ENCODE measurements around the gene RGMA. TPM values are rescaled to one million over a fixed set of nuclear protein-coding genes. Genes with fewer than 3 reads are reported as not detected.
"Not testable (repeated sequence)": the region's sequence is repeated elsewhere in the genome, so short reads cannot be mapped to it uniquely, and the experiment has no call there.

RGMA gene
- total RNA-seq, 2 experiments from 2014 or later: not detected

DNA sequence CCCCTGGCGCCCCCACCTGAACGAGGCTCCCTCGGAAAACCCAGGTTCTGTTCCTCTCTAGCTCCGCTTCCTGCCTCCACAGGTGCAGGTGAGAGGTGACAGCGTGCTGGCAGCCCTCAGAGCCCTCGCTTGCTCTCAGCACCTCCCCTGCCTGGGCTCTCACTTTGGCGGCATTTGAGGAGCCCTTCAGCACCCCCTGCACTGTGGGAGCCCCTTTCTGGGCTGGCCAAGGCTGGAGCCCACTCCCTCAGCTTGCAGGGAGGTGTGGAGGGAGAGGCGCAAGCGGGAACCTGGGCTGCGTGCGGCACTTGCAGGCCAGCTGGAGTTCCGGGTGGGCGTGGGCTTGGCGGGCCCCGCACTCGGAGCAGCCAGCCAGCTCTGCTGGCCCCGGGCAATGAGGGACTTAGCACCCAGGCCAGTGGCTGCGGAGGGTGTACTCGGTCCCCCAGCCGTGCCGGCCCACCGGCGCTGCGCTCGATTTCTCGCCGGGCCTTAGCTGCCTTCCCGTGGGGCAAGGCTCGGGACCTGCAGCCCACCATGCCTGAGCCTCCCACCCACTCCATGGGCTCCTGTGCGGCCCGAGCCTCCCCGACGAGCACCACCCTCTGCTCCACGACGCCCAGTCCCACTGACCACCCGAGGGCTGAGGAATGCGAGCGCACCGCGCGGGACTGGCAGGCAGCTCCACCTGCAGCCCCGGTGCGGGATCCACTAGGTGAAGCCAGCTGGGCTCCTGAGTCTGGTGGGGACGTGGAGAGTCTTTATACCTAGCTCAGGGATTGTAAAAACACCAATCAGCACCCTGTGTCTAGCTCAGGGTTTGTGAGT is 57.2 kb downstream of the RGMA start:
- not testable (repeated sequence) for H3K9me2 ChIP-seq (ENCODE audit: insufficient read depth, low read length); H3K27ac ChIP-seq (ENCODE audit: low read depth, low read length, poor library complexity, severe bottlenecking); H3K9me3 ChIP-seq (ENCODE audit: low read length); H2AFZ ChIP-seq (ENCODE audit: low read length); DNase-seq (ENCODE audit: low spot score); BruUV-seq (replicated peaks); H3K4me1 ChIP-seq (ENCODE audit: insufficient read depth, low read length, poor library complexity, severe bottlenecking); H4K20me1 ChIP-seq (ENCODE audit: insufficient read depth, low read length); H3K79me2 ChIP-seq (ENCODE audit: insufficient read depth, low read depth, low read length); H3K4me2 ChIP-seq (ENCODE audit: low read length); H3K4me3 ChIP-seq (ENCODE audit: low read depth, low read length, poor library complexity, severe bottlenecking)
- peaks cover 19% of the 10 kb centered on the region for H3K36me3 ChIP-seq (ENCODE audit: insufficient read depth, low read length)
- intact Hi-C loops (cut with micrococcal nuclease; ENCODE audit: unreplicated experiment): loop anchor here (5.0 kb wide), 1 partner anchor 1091 kb away; no protein-coding TSS in a partner anchor
- CTCF ChIA-PET (ENCODE audit: unreplicated experiment): interaction anchor here (1.3 kb wide), 1 partner anchor 235 kb away, joined by 4 read pairs; no protein-coding TSS in a partner anchor
- POLR2A ChIA-PET: interaction anchor here (0.6 kb wide), 1 partner anchor 18 kb away, joined by 4 read pairs; no protein-coding TSS in a partner anchor

GRCh38 chr15:93031103-93031464 is 57.9 kb downstream of the RGMA start:
- Histone ChIP-seq H4K20me1 (ENCODE audit: insufficient read depth, low read length) (no peaks in the 10 kb centered on the region), H3K4me3 (ENCODE audit: low read depth, low read length, poor library complexity, severe bottlenecking) (no peak overlapping the region), H3K9me3 (ENCODE audit: low read length) (no peaks in the 10 kb centered on the region), H3K4me2 (ENCODE audit: low read length) (no peak overlapping the region), H3K27ac (ENCODE audit: low read depth, low read length, poor library complexity, severe bottlenecking) (no peak overlapping the region), H2AFZ (ENCODE audit: low read length) (no peak overlapping the region), H3K4me1 (ENCODE audit: insufficient read depth, low read length, poor library complexity, severe bottlenecking) (peaks cover 3% of the 10 kb centered on the region), H3K36me3 (ENCODE audit: insufficient read depth, low read length) (peaks cover 26% of the 10 kb centered on the region), H3K9me2 (ENCODE audit: insufficient read depth, low read length) (no peaks in the 10 kb centered on the region), H3K79me2 (ENCODE audit: insufficient read depth, low read depth, low read length) (no peaks in the 10 kb centered on the region)
- no TSS peak for BruUV-seq (replicated peaks)
- CTCF ChIA-PET (ENCODE audit: unreplicated experiment): no interaction called here
- POLR2A ChIA-PET: no interaction called here
- no peak for DNase-seq (ENCODE audit: low spot score)
- intact Hi-C loops (cut with micrococcal nuclease; ENCODE audit: unreplicated experiment): loop anchor here (5.0 kb wide), 1 partner anchor 1091 kb away; no protein-coding TSS in a partner anchor
- TF ChIP-seq EZH2phosphoT487 (IDR thresholded peaks at IDR 0.05; ENCODE audit: borderline replicate concordance, low read depth, low read length): no peak
- TF ChIP-seq, protein P1, sequence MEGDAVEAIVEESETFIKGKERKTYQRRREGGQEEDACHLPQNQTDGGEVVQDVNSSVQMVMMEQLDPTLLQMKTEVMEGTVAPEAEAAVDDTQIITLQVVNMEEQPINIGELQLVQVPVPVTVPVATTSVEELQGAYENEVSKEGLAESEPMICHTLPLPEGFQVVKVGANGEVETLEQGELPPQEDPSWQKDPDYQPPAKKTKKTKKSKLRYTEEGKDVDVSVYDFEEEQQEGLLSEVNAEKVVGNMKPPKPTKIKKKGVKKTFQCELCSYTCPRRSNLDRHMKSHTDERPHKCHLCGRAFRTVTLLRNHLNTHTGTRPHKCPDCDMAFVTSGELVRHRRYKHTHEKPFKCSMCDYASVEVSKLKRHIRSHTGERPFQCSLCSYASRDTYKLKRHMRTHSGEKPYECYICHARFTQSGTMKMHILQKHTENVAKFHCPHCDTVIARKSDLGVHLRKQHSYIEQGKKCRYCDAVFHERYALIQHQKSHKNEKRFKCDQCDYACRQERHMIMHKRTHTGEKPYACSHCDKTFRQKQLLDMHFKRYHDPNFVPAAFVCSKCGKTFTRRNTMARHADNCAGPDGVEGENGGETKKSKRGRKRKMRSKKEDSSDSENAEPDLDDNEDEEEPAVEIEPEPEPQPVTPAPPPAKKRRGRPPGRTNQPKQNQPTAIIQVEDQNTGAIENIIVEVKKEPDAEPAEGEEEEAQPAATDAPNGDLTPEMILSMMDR (conservative IDR thresholded peaks at IDR 0.05; ENCODE audit: low read length): no peak

GRCh38 chr15:93030430-93031102 is 58.4 kb downstream of the RGMA start:
- Histone ChIP-seq H3K4me1 (ENCODE audit: insufficient read depth, low read length, poor library complexity, severe bottlenecking) (no peaks in the 10 kb centered on the region), H3K79me2 (ENCODE audit: insufficient read depth, low read depth, low read length) (no peaks in the 10 kb centered on the region), H2AFZ (ENCODE audit: low read length) (no peak overlapping the region), H4K20me1 (ENCODE audit: insufficient read depth, low read length) (no peaks in the 10 kb centered on the region), H3K4me3 (ENCODE audit: low read depth, low read length, poor library complexity, severe bottlenecking) (no peak overlapping the region), H3K4me2 (ENCODE audit: low read length) (no peak overlapping the region), H3K27ac (ENCODE audit: low read depth, low read length, poor library complexity, severe bottlenecking) (no peak overlapping the region), H3K36me3 (ENCODE audit: insufficient read depth, low read length) (peaks cover 31% of the 10 kb centered on the region), H3K9me3 (ENCODE audit: low read length) (no peaks in the 10 kb centered on the region), H3K9me2 (ENCODE audit: insufficient read depth, low read length) (no peaks in the 10 kb centered on the region)
- intact Hi-C loops (cut with micrococcal nuclease; ENCODE audit: unreplicated experiment): loop anchor here (5.0 kb wide), 1 partner anchor 1092 kb away; no protein-coding TSS in a partner anchor
- CTCF ChIA-PET (ENCODE audit: unreplicated experiment): interaction anchor here (0.6 to 1.6 kb wide), 3 partner anchors 11 to 259 kb away, joined by 3 to 10 read pairs (median 6); no protein-coding TSS in a partner anchor
- TF ChIP-seq, protein P1 (conservative IDR thresholded peaks at IDR 0.05; ENCODE audit: low read length): peak; percentile 87
- TF ChIP-seq EZH2phosphoT487 (IDR thresholded peaks at IDR 0.05; ENCODE audit: borderline replicate concordance, low read depth, low read length): no peak
- no TSS peak for BruUV-seq (replicated peaks)
- peak; percentile 69 for DNase-seq (ENCODE audit: low spot score)
- POLR2A ChIA-PET: no interaction called here

Measured in OCI-LY7 (cell line).